Right lobe of liver (tissue), 4 donors: ENCODE measurements around the gene RBM33.

Experiments used
- CTCF ChIP-seq, 4 donors: fragments of 200-600 bp in 3 of 4; fragments of 450-650 bp in 1 of 4; IDR thresholded peaks; one replicate each; pipeline versions ENCODE4 v1.5.1 to v1.8.0; 2016 to 2022; ENCODE audit warnings: antibody characterized with exemption in 4 of 4, mild to moderate bottlenecking in 2 of 4
- POLR2A ChIP-seq: fragments of 450-650 bp; IDR thresholded peaks from one replicate; pipeline ENCODE4 v1.6.1; 2017; ENCODE audit warnings: antibody characterized with exemption, mild to moderate bottlenecking
- donor health status: DM: no; HTN: no; CAD: no.
- donor health status: DM: no; HTN: no; CAD: no.
- donor health status: DM: no; HTN: yes; CAD: no.

GRCh38 chr7:155733582-155734444, 89.4 kb downstream of the RBM33 start:
- TF ChIP-seq CTCF (IDR thresholded peaks at IDR 0.05) (no peak), POLR2A (no peak)
